Hepatocyte (in vitro differentiated cells): ENCODE data around the gene IRX2. TPM values are rescaled to one million over a fixed set of nuclear protein-coding genes. Genes with fewer than 3 reads are reported as not detected.

ENCODE experiments used
- DNase-seq: peaks from one replicate; pipeline ENCODE4 v3.0.0-alpha.2; 2016; ENCODE audit warnings: low spot score
- H2AFZ ChIP-seq: fragments of 200-600 bp; sonication (generic); 2 replicates; pipeline ENCODE4 v1.6.0; 2016; ENCODE audit warnings: antibody characterized with exemption, mild to moderate bottlenecking
- H3K27ac ChIP-seq: fragments of 200-600 bp; sonication (generic); 2 replicates; pipeline ENCODE4 v1.5.1; 2016; ENCODE audit warnings: mild to moderate bottlenecking
- H3K27me3 ChIP-seq: fragments of 200-600 bp; sonication (generic); 2 replicates; pipeline ENCODE4 v1.6.1; 2016
- H3K36me3 ChIP-seq: fragments of 200-600 bp; sonication (generic); replicated peaks from 2 replicates; pipeline ENCODE4 v1.5.1; 2016; ENCODE audit warnings: low read depth; ENCODE audit not compliant: insufficient read depth
- H3K4me1 ChIP-seq: fragments of 200-600 bp; sonication (generic); 2 replicates; pipeline ENCODE4 v1.5.1; 2016; ENCODE audit warnings: mild to moderate bottlenecking, moderate library complexity; ENCODE audit not compliant: insufficient read depth
- H3K4me2 ChIP-seq: fragments of 200-600 bp; sonication (generic); 2 replicates; pipeline ENCODE4 v1.6.0; 2016
- H3K4me3 ChIP-seq: fragments of 200-600 bp; sonication (generic); 2 replicates; pipeline ENCODE4 v1.5.1; 2016; ENCODE audit warnings: mild to moderate bottlenecking
- H3K79me2 ChIP-seq: fragments of 200-600 bp; sonication (generic); 2 replicates; pipeline ENCODE4 v1.6.0; 2017; ENCODE audit warnings: mild to moderate bottlenecking
- H3K9me2 ChIP-seq: fragments of 200-600 bp; sonication (generic); replicated peaks from 2 replicates; pipeline ENCODE4 v1.6.0; 2017; ENCODE audit warnings: mild to moderate bottlenecking; ENCODE audit not compliant: insufficient read depth
- H3K9me3 ChIP-seq: fragments of 200-600 bp; sonication (generic); 2 replicates; pipeline ENCODE4 v1.5.1; 2016; ENCODE audit warnings: low read depth, mild to moderate bottlenecking
- H4K20me1 ChIP-seq: fragments of 200-600 bp; sonication (generic); 2 replicates; pipeline ENCODE4 v1.6.0; 2016; ENCODE audit warnings: mild to moderate bottlenecking; ENCODE audit not compliant: insufficient read depth, poor library complexity, severe bottlenecking
- CTCF ChIP-seq: fragments of 200-600 bp; sonication (generic); IDR thresholded peaks from 2 replicates; pipeline ENCODE4 v1.5.1; 2016; ENCODE audit warnings: antibody characterized with exemption, mild to moderate bottlenecking; ENCODE audit not compliant: poor library complexity
- EZH2 ChIP-seq: fragments of 200-600 bp; sonication (generic); IDR thresholded peaks from 2 replicates; pipeline ENCODE4 v1.6.1; 2016; ENCODE audit warnings: antibody characterized with exemption, mild to moderate bottlenecking, borderline replicate concordance
- EZH2phosphoT487 ChIP-seq: fragments of 200-600 bp; sonication (generic); IDR thresholded peaks from one replicate; pipeline ENCODE4 v1.6.1; 2018; ENCODE audit warnings: antibody characterized with exemption, mild to moderate bottlenecking, low read depth, moderate library complexity; ENCODE audit not compliant: unreplicated experiment, severe bottlenecking
- WGBS: methylation state at CpG from one replicate; pipeline ENCODE4 v1.1.6; 2016; ENCODE audit warnings: low lambda C conversion rate; ENCODE audit errors: missing lambda C conversion rate; 5-methylcytosine and 5-hydroxymethylcytosine counted together
- polyA plus RNA-seq: library from polyadenylated mRNA; unstranded; fragments of >200 nt; fragmentation: Nextera tagmentation; extraction: Ambion mirVana; gene quantifications from 2 replicates; pipeline ENCODE4 v1.2.1, GENCODE V29; 2016
- total RNA-seq: library from RNA; depleted of rRNA; stranded (reverse); fragments of >200 nt; gene quantifications from 2 replicates; pipeline ENCODE4 v1.2.3, GENCODE V29; 2014

Gene IRX2
- total and polyA plus RNA-seq, 2 experiments from 2014 or later = 6.0 to 7.8 TPM

GRCh38 chr5:2740051-2740875, 11.2 kb downstream of the IRX2 start:
- WGBS = 29% methylated on average over 48 of the region's 59 CpGs
- Histone ChIP-seq H3K79me2 (no peaks in the 10 kb centered on the region), H3K9me3 (no peaks in the 10 kb centered on the region), H3K36me3 (no peaks in the 10 kb centered on the region), H4K20me1 (no peaks in the 10 kb centered on the region), H3K9me2 (no peaks in the 10 kb centered on the region), H3K27ac (no peak overlapping the region), H3K4me2 (peak overlapping the region; percentile 94), H3K4me3 (peak overlapping the region; percentile 57), H2AFZ (peak overlapping the region; percentile 71), H3K27me3 (peaks cover 61% of the 10 kb centered on the region), H3K4me1 (peaks cover 29% of the 10 kb centered on the region)
- no peak for DNase-seq
- TF ChIP-seq EZH2phosphoT487 = no peak
- TF ChIP-seq EZH2 = no peak
- TF ChIP-seq CTCF = no peak

- H3K4me2 ChIP-seq = peak overlapping the region; percentile 94
- TF ChIP-seq EZH2phosphoT487 (no peak), EZH2 (peak; percentile 60)
- peaks cover 64% of the 10 kb centered on the region for H3K27me3 ChIP-seq
- H3K4me3 ChIP-seq = peak overlapping the region; percentile 57
- H3K4me1 ChIP-seq = peaks cover 26% of the 10 kb centered on the region
- H3K9me2 ChIP-seq = no peaks in the 10 kb centered on the region
- H3K9me3 ChIP-seq = no peaks in the 10 kb centered on the region
- DNase-seq = peak; percentile 50
- H3K27ac ChIP-seq = no peak overlapping the region
- WGBS = 4% methylated on average over 48 of the region's 68 CpGs
- H2AFZ ChIP-seq = peak overlapping the region; percentile 71
- no peaks in the 10 kb centered on the region for H3K36me3 ChIP-seq
- H4K20me1 ChIP-seq = no peaks in the 10 kb centered on the region
- no peaks in the 10 kb centered on the region for H3K79me2 ChIP-seq
Observed at GRCh38 chr5:2739360-2740050, 12.0 kb downstream of the IRX2 start.

DNA sequence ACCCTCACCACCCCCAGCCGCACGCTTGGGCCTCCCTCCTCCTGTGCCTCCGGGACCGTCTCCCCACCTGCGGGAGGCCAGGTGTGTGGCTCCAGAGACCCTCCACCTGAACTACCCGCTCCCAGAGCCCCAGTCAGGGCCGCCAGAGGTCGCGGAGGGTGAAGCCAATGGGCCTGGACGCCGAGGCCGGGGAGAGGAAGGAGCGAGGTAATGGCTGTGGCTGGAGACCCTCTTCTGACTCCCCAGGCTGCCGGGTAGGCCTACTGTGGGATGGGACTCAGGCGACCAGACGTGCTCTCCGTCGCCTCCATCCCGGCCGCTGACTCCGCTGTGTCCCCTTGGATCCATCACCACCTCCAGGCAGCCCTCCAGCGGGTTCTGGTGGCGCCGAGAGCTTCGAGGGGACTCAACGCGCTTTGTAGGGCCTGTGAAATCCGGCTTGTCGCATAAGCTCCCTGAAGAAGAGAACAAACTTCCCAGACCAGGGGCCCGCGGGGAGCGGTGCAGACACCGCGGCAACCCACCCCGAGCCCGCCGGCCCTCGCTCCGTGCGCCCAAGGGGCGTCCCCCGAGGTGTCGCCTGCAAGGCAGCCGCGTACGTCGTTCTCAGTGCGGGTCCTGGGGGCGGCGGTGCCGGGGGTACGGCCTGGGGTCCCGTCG, 12.6 kb downstream of the IRX2 start:
- Histone ChIP-seq H3K4me1 (peaks cover 22% of the 10 kb centered on the region), H3K9me2 (no peaks in the 10 kb centered on the region), H3K27me3 (peaks cover 65% of the 10 kb centered on the region), H3K9me3 (no peaks in the 10 kb centered on the region), H3K79me2 (no peaks in the 10 kb centered on the region), H3K27ac (no peak overlapping the region), H4K20me1 (no peaks in the 10 kb centered on the region), H2AFZ (peak overlapping the region; percentile 71), H3K4me3 (peak overlapping the region; percentile 57), H3K36me3 (no peaks in the 10 kb centered on the region), H3K4me2 (peak overlapping the region; percentile 94)
- DNase-seq = no peak
- TF ChIP-seq EZH2phosphoT487 = no peak
- no peak for TF ChIP-seq CTCF
- TF ChIP-seq EZH2 = no peak
- WGBS = 9% methylated on average over 32 of the region's 54 CpGs
